OCI-LY1 (cell line): ENCODE results near the gene MCM8.

Source experiments
- H2AFZ ChIP-seq: fragments of 200-600 bp; sonication (generic), shearing (Covaris generic); 2 replicates; pipeline ENCODE4 v1.6.0; 2014; ENCODE audit warnings: antibody characterized with exemption, mild to moderate bottlenecking, low read length
- H3F3A ChIP-seq: fragments of 200-600 bp; sonication (generic), shearing (Covaris generic); 2 replicates; pipeline ENCODE4 v1.6.0; 2014; ENCODE audit warnings: mild to moderate bottlenecking, antibody characterized with exemption, low read length, moderate library complexity; ENCODE audit not compliant: insufficient read depth
- H3K27ac ChIP-seq: fragments of 200-600 bp; sonication (generic); 2 replicates; pipeline ENCODE4 v1.5.1; 2014; ENCODE audit warnings: low read length, mixed run types, mild to moderate bottlenecking, low read depth; ENCODE audit not compliant: poor library complexity, severe bottlenecking
- H3K27me3 ChIP-seq: fragments of 200-600 bp; sonication (generic); 2 replicates; pipeline ENCODE4 v1.6.0; 2014; ENCODE audit warnings: antibody characterized with exemption, mild to moderate bottlenecking, low read length, moderate library complexity; ENCODE audit not compliant: insufficient read depth
- H3K36me3 ChIP-seq: fragments of 200-600 bp; sonication (generic); 2 replicates; pipeline ENCODE4 v1.6.1; 2014; ENCODE audit warnings: mild to moderate bottlenecking, antibody characterized with exemption, low read length, moderate library complexity, mixed read lengths; ENCODE audit not compliant: insufficient read depth
- H3K4me1 ChIP-seq: fragments of 200-600 bp; sonication (generic); 2 replicates; pipeline ENCODE4 v1.5.1; 2014; ENCODE audit warnings: mild to moderate bottlenecking, low read length, moderate library complexity; ENCODE audit not compliant: insufficient read depth, severe bottlenecking
- H3K4me2 ChIP-seq: fragments of 200-600 bp; sonication (generic), shearing (Covaris generic); 2 replicates; pipeline ENCODE4 v1.6.1; 2014; ENCODE audit warnings: low read length
- H3K4me3 ChIP-seq: fragments of 200-600 bp; sonication (generic); 2 replicates; pipeline ENCODE4 v1.5.1; 2014; ENCODE audit warnings: low read length, low read depth, mild to moderate bottlenecking, mixed read lengths; ENCODE audit not compliant: poor library complexity, severe bottlenecking
- H3K79me2 ChIP-seq: fragments of 200-600 bp; shearing (Covaris generic); 2 replicates; pipeline ENCODE4 v1.6.1; 2016; ENCODE audit warnings: mixed run types, low read length, mixed read lengths; ENCODE audit not compliant: insufficient read depth
- H3K9ac ChIP-seq: fragments of 200-600 bp; sonication (generic), shearing (Covaris generic); 2 replicates; pipeline ENCODE4 v1.6.1; 2014; ENCODE audit warnings: mild to moderate bottlenecking, low read length, mixed read lengths
- H3K9me2 ChIP-seq: fragments of 200-600 bp; sonication (generic), shearing (Covaris generic); 2 replicates; pipeline ENCODE4 v1.6.1; 2014; ENCODE audit warnings: low read depth, mild to moderate bottlenecking, low read length, mixed read lengths
- H3K9me3 ChIP-seq: fragments of 200-600 bp; shearing (Covaris generic); 2 replicates; pipeline ENCODE4 v1.6.1; 2014; ENCODE audit warnings: low read length, mixed read lengths
- H4K20me1 ChIP-seq: fragments of 200-600 bp; sonication (generic), shearing (Covaris generic); 2 replicates; pipeline ENCODE4 v1.6.0; 2016; ENCODE audit warnings: mild to moderate bottlenecking, low read length; ENCODE audit not compliant: insufficient read depth
- EZH2 ChIP-seq: fragments of 200-600 bp; sonication (generic), shearing (Covaris generic); IDR thresholded peaks from 2 replicates; pipeline ENCODE4 v1.8.0; 2017; ENCODE audit warnings: borderline replicate concordance, mixed run types, mild to moderate bottlenecking, antibody characterized with exemption, low read length, moderate library complexity, mixed read lengths
- TF ChIP-seq, protein P1 (sequence below): fragments of 200-600 bp; sonication (generic), shearing (Covaris generic); IDR thresholded peaks from 2 replicates; pipeline ENCODE4 v1.5.1; 2017; ENCODE audit warnings: mild to moderate bottlenecking, antibody characterized with exemption, low read length, moderate library complexity, mixed read lengths

MCM8 gene

DNA sequence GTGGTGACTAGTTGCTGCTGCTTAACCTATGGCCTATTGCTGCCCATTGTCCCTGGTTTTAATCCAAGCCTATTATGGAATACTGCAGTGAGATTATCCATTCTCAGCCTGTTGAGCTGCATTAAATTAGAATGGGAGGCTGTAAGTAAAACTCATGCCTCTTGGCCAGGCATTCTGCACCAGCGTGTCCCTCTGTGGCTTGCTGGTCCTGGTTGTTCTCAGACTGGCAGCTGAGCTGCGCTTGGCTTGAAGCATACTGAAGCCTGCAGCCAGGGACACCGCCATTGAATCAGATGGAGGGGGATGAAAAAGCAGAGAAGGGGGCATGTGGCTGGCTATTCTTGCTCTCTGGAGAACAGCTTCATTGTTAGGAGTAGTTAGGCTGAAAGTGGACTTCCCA lies 87.8 kb downstream of the MCM8 start:
- TF ChIP-seq, protein P1, sequence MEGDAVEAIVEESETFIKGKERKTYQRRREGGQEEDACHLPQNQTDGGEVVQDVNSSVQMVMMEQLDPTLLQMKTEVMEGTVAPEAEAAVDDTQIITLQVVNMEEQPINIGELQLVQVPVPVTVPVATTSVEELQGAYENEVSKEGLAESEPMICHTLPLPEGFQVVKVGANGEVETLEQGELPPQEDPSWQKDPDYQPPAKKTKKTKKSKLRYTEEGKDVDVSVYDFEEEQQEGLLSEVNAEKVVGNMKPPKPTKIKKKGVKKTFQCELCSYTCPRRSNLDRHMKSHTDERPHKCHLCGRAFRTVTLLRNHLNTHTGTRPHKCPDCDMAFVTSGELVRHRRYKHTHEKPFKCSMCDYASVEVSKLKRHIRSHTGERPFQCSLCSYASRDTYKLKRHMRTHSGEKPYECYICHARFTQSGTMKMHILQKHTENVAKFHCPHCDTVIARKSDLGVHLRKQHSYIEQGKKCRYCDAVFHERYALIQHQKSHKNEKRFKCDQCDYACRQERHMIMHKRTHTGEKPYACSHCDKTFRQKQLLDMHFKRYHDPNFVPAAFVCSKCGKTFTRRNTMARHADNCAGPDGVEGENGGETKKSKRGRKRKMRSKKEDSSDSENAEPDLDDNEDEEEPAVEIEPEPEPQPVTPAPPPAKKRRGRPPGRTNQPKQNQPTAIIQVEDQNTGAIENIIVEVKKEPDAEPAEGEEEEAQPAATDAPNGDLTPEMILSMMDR = no peak
- TF ChIP-seq EZH2 = no peak
- Histone ChIP-seq H3K9ac (no peak overlapping the region), H3K4me1 (no peaks in the 10 kb centered on the region), H3K9me2 (no peaks in the 10 kb centered on the region), H3K27ac (no peak overlapping the region), H2AFZ (no peak overlapping the region), H3K27me3 (no peaks in the 10 kb centered on the region), H3K4me3 (no peak overlapping the region), H4K20me1 (no peaks in the 10 kb centered on the region), H3K36me3 (peaks cover 66% of the 10 kb centered on the region), H3K9me3 (no peaks in the 10 kb centered on the region), H3K4me2 (no peak overlapping the region), H3F3A (no peaks in the 10 kb centered on the region), H3K79me2 (no peaks in the 10 kb centered on the region)

DNA sequence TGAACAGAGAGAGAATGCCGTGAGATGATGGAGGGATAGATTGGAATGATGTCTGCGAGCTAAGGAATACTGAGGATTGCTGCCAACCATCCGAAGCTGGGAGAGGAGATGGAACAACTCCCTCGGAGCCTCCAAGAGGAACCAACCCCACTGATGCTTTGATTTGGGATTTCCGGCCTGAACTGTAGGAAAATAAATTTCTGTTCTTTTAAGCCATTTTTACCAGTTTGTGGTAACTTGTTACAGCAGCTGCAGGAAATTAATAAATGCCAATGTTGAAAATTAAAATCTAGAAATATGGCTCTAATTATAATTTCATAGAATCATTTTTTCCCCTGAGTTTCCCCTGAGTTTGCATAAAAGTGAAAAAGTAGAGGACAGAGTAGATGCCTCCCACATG lies 89.3 kb downstream of the MCM8 start:
- Histone ChIP-seq H3K9me3 (no peaks in the 10 kb centered on the region), H3K27ac (no peak overlapping the region), H3K9me2 (no peaks in the 10 kb centered on the region), H3K79me2 (no peaks in the 10 kb centered on the region), H2AFZ (no peak overlapping the region), H3F3A (no peaks in the 10 kb centered on the region), H3K36me3 (peaks cover 52% of the 10 kb centered on the region), H3K4me3 (no peak overlapping the region), H4K20me1 (no peaks in the 10 kb centered on the region), H3K4me1 (no peaks in the 10 kb centered on the region), H3K4me2 (no peak overlapping the region), H3K27me3 (no peaks in the 10 kb centered on the region), H3K9ac (no peak overlapping the region)
- no peak for TF ChIP-seq EZH2
- TF ChIP-seq, protein P1 = no peak

DNA sequence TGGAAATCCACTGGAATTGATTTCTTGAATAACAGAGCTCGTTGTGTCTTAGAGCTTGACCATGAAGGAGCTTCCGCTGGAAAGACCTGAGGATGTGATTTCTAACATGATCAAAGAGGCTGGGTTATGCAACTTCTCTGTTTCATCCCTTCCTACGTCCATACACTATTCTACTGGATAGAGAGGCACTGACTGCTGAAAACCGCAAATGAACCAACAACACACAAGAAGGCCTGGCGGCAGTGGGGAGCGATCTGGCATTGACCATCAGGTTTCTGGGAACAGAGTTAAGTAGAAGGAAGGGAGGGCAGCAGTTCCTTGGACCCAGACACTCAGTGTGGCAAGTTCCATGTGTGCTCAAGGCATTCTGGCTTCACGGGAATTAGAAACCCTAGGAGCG lies 90.1 kb downstream of the MCM8 start:
- H3K9me2 ChIP-seq = no peaks in the 10 kb centered on the region
- H2AFZ ChIP-seq = no peak overlapping the region
- H3K36me3 ChIP-seq = peaks cover 46% of the 10 kb centered on the region
- no peak overlapping the region for H3K27ac ChIP-seq
- H3K27me3 ChIP-seq = no peaks in the 10 kb centered on the region
- no peak overlapping the region for H3K4me2 ChIP-seq
- no peak for TF ChIP-seq EZH2
- TF ChIP-seq, protein P1 = no peak
- H3K4me1 ChIP-seq = no peaks in the 10 kb centered on the region
- H4K20me1 ChIP-seq = no peaks in the 10 kb centered on the region
- H3K9ac ChIP-seq = no peak overlapping the region
- no peak overlapping the region for H3K4me3 ChIP-seq
- H3K79me2 ChIP-seq = no peaks in the 10 kb centered on the region
- no peaks in the 10 kb centered on the region for H3F3A ChIP-seq
- no peaks in the 10 kb centered on the region for H3K9me3 ChIP-seq
